GM12878 (cell line): Measurements from ENCODE around the gene GIMD1. TPM values are rescaled to one million over a fixed set of nuclear protein-coding genes. Genes with fewer than 3 reads are reported as not detected.

Experiments used
- ATAC-seq: fragments of 200-7000 bp; cut with Tn5 transposase; 3 replicates; pipeline ENCODE4 v1.9.1; 2020; ENCODE audit warnings: mild to moderate bottlenecking, moderate library complexity
- BruUV-seq: library from RNA; stranded (reverse); fragments of 400-500 nt; replicated peaks from 2 replicates; lab custom pipeline; 2021; lab: Mats Ljungman, UMichigan
- CTCF ChIA-PET: fragments of 300-600 bp; sonication (Branson Sonifier 250); formaldehyde crosslinking; extraction: SDS; loops from one replicate; lab custom pipeline; 2021; ENCODE audit warnings: inconsistent platforms; lab: Yijun Ruan, JAX
- POLR2A ChIA-PET: fragments of 350-600 bp; formaldehyde crosslinking; extraction: SDS; loops from one replicate; lab custom pipeline; 2021; ENCODE audit warnings: inconsistent platforms; lab: Charles Lee
- RAD21 ChIA-PET: fragments of 300-600 bp; sonication (Branson Sonifier 250); formaldehyde crosslinking; loops from one replicate; lab custom pipeline; 2023; ENCODE audit warnings: antibody characterized with exemption; ENCODE audit not compliant: unreplicated experiment; lab: Charles Lee
- SMC1A ChIA-PET: fragments of 300-600 bp; sonication (Branson Sonifier 250); formaldehyde crosslinking; loops from one replicate; lab custom pipeline; 2023; ENCODE audit not compliant: unreplicated experiment, uncharacterized antibody; lab: Charles Lee
- DNase-seq: peaks from one replicate; pipeline ENCODE4 v3.0.0-alpha.2; 2011; ENCODE audit warnings: low read depth, low spot score
- FAIRE-seq: peaks from 3 replicates; lab custom pipeline; 2011; peaks lifted over from hg19 to GRCh38; lab: Jason Lieb, UNC
- H2AFZ ChIP-seq: 2 replicates; pipeline ENCODE4 v1.6.0; 2011; ENCODE audit warnings: low read depth, low read length, control low read depth; ENCODE audit not compliant: control insufficient read depth
- H3K27ac ChIP-seq: 2 replicates; pipeline ENCODE4 v1.5.1; 2011; ENCODE audit warnings: control low read depth; ENCODE audit not compliant: control insufficient read depth, insufficient read depth
- H3K27me3 ChIP-seq, 2 experiments: replicated peaks in 1 of 2; 2 replicates each; pipeline versions ENCODE4 v1.6.0 to v1.6.1; 2011; ENCODE audit warnings: low read length in 1 of 2; ENCODE audit not compliant: control insufficient read depth in 2 of 2, insufficient read depth in 2 of 2
- H3K36me3 ChIP-seq, 2 experiments: 2 replicates each; pipeline ENCODE4 v1.5.1; 2011; ENCODE audit warnings: low read length in 1 of 2; ENCODE audit not compliant: control insufficient read depth in 2 of 2, insufficient read depth in 2 of 2
- H3K4me1 ChIP-seq: 2 replicates; pipeline ENCODE4 v1.6.1; 2011; ENCODE audit warnings: mild to moderate bottlenecking, low read length, moderate library complexity, mixed read lengths; ENCODE audit not compliant: control insufficient read depth, insufficient read depth
- H3K4me2 ChIP-seq: 2 replicates; pipeline ENCODE4 v1.6.0; 2011; ENCODE audit warnings: control low read depth; ENCODE audit not compliant: control insufficient read depth, insufficient read depth
- H3K4me3 ChIP-seq: fragments of 200-600 bp; sonication (generic); 2 replicates; pipeline ENCODE4 v1.5.1; 2016
- H3K79me2 ChIP-seq: 2 replicates; pipeline ENCODE4 v1.6.0; 2011; ENCODE audit warnings: low read length; ENCODE audit not compliant: control insufficient read depth, insufficient read depth
- H3K9ac ChIP-seq: 2 replicates; pipeline ENCODE4 v1.8.0; 2011; ENCODE audit warnings: low read length, control low read depth, mixed read lengths; ENCODE audit not compliant: control insufficient read depth, insufficient read depth
- H3K9me3 ChIP-seq: replicated peaks from 3 replicates; pipeline ENCODE4 v1.5.1; 2011; ENCODE audit warnings: mild to moderate bottlenecking, low read length; ENCODE audit not compliant: control insufficient read depth, insufficient read depth
- H4K20me1 ChIP-seq: 2 replicates; pipeline ENCODE4 v1.6.0; 2011; ENCODE audit not compliant: control insufficient read depth, insufficient read depth
- CBX3 ChIP-seq: fragments of 200-600 bp; sonication (generic); IDR thresholded peaks from 2 replicates; pipeline ENCODE4 v1.6.1; 2016; ENCODE audit warnings: low read depth, borderline replicate concordance
- CEBPZ ChIP-seq: fragments of 150-350 bp; IDR thresholded peaks from 2 replicates; pipeline ENCODE4 v1.6.1; 2016; ENCODE audit warnings: low read depth, low read length
- MLLT1 ChIP-seq: fragments of 450-650 bp; IDR thresholded peaks from 2 replicates; pipeline ENCODE4 v1.6.1; 2016; ENCODE audit warnings: mild to moderate bottlenecking
- TCF7 ChIP-seq: IDR thresholded peaks from 2 replicates; pipeline ENCODE4 v1.6.1; 2014; ENCODE audit warnings: antibody characterized with exemption, borderline replicate concordance
- in situ Hi-C: fragments of 300-500 bp; cut with MboI; formaldehyde crosslinking; loops from 9 replicates; pipeline ENCODE4 v1.14.3; 2018; ENCODE audit warnings: mixed read lengths
- intact Hi-C: fragments of 100-400 bp; cut with micrococcal nuclease; formaldehyde crosslinking; loops from one replicate; pipeline ENCODE4 v1.14.2; 2022; ENCODE audit not compliant: unreplicated experiment
- polyA plus RNA-seq, 11 experiments: library from polyadenylated mRNA; depleted of rRNA in 4 of 11; unstranded in 6 of 11; stranded (reverse) in 5 of 11; fragments of >200 nt; fragmentation: Nextera tagmentation in 4 of 11; fragmentation: Illumina TruSeq in 1 of 11; extraction: Ambion mirVana in 4 of 11; extraction: Trizol in 1 of 11; gene quantifications; 1 replicate in 1 of 11; 2 replicates in 10 of 11; pipeline versions ENCODE4 v1.2.1 to v1.2.3, GENCODE V29; 2011 to 2016; ENCODE audit warnings: inconsistent platforms in 2 of 11, missing spikeins in 2 of 11, low read depth in 1 of 11
- total RNA-seq, 4 experiments: library from RNA; depleted of rRNA in 3 of 4; stranded (reverse); fragments of >200 nt in 3 of 4; fragmentation: Illumina TruSeq in 1 of 4; extraction: Trizol in 1 of 4; gene quantifications; 2 replicates each; pipeline versions ENCODE4 v1.2.1 to v1.2.3, GENCODE V29; 2013 to 2021

Gene GIMD1
- total and polyA plus RNA-seq, 10 of the 15 experiments (the other 5 are each of a cell fraction or from before 2014, with no cell fraction given) = 0.14 TPM; not detected in 9

- peaks cover under 1% of the 10 kb centered on the region; the same call in 2 of the 3 replicates for H3K9me3 ChIP-seq
- in situ Hi-C loops (no loop called here), intact Hi-C loops (no loop called here)
- TF ChIP-seq CBX3 (no peak), CEBPZ (no peak), MLLT1 (no peak), TCF7 (no peak)
- FAIRE-seq (no peak), DNase-seq (no peak), ATAC-seq (no peak)
- no peak overlapping the region for H3K9ac ChIP-seq
- SMC1A ChIA-PET = no interaction called here
- no TSS peak for BruUV-seq
- no peak overlapping the region for H3K27ac ChIP-seq
- peaks cover 0 to 13% of the 10 kb centered on the region in 2 experiments for H3K36me3 ChIP-seq
- H3K79me2 ChIP-seq = peaks cover 20% of the 10 kb centered on the region
- H4K20me1 ChIP-seq = no peaks in the 10 kb centered on the region
- RAD21 ChIA-PET = no interaction called here
- no peak overlapping the region for H3K4me2 ChIP-seq
- H3K4me3 ChIP-seq = no peak overlapping the region
- H2AFZ ChIP-seq = no peak overlapping the region
- CTCF ChIA-PET = interaction anchor here (1.2 to 1.3 kb wide), 2 partner anchors 57 to 60 kb away, joined by 3 to 4 read pairs; no protein-coding TSS in a partner anchor
- POLR2A ChIA-PET = no interaction called here
- peaks cover 3% of the 10 kb centered on the region; the same call in 1 of the 2 replicates for H3K4me1 ChIP-seq
- H3K27me3 ChIP-seq = no peaks in the 10 kb centered on the region
These were observed 42.8 kb downstream of the GIMD1 start for GRCh38 chr4:106325800-106326199.
